IPS-NIHi11 (cell line): Measurements from ENCODE around the gene GRAMD1A.
A peak's percentile ranks its signal among the peaks of the same experiment; 100 is the strongest.

Experiments
- DNase-seq: peaks from one replicate; pipeline ENCODE4 v3.0.0; 2012; ENCODE audit warnings: mixed read lengths, low spot score

GRAMD1A gene

DNA sequence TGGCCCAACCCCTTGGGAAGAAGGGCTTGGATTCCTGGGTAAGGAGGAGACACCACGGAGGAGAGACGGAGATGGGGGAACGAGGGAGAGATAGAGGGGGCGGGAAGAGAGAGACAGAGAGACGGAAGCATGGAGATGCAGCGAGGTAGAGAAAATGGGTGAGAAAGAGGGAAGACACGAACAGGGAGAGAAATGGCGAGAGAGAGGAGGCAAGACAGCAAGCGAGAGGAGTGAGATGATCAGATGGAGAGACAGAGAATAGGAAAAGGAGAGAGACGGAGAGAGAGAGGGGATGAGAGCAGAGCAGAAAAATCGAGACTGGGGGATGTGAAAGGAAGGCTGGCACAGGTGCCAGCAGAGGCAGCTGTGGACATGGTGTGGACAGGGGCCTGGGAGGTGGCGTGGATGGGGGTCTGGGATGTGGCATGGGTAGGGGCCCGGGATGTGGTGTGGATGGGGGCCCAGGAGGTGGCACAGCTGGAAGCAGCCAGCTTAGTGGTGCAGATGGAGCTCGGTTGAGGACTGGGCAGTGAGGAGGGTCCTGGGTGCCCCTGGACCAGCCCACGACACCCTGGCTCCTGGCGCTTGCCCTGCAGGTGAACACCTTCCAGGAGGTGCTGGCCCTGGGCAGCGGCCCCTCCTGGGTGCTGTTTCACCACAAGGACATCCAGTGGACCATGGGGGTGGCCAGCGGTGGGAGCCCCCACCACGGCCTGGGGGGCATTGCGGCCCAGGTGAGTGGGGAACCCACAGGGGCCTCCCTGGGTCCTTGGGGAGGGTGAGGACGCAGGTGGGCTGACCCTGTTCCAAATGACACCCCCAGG is 75.3 kb downstream of the GRAMD1A start:
- DNase-seq = peak; percentile 4

DNA sequence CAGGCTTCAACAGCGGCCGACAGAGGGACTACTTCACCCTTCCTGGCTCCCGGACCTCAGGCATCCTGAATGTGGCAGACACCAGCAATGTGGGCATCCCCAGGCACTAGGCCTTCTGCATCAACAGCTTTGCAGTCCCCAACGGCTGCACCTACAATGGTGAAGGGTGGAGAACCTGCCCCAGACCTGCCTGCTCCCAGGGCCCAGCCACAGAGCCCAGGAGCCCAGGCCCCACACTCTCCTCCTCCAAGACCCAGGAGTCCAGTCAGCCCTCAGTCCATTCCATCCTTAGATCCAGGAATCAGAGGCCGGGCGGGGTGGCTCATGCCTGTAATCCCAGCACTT is 75.9 kb downstream of the GRAMD1A start:
- DNase-seq = peak; percentile 4
